ENCODE data around the gene IQCK.

Gene IQCK

DNA sequence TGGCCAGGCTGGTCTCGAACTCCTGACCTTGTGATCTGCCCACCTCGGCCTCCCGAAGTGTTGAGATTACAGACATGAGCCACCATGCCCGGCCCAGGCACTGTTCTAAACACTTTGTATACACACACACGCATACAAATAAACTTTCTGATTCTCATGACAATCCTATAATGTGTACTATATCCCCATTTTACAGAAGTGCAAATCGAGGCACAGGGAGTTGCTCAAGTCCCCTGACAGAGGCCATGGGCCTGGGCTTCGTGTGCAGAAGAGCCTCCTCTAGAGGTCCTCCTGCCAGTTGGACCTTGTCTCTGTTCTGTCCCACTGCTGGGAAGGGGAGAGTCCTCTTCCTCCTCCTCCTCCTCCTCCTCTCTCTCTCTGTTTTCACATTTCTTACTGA lies 176.5 kb downstream of the IQCK start:
- Mint-ChIP-seq H3K4me3 (no peak overlapping the region), H3K27ac (no peak overlapping the region), H3K4me1 (no peaks in the 10 kb centered on the region), H3K27me3 (peaks cover 3% of the 10 kb centered on the region), H3K9me3 (no peaks in the 10 kb centered on the region), H3K36me3 (no peaks in the 10 kb centered on the region)

GRCh38 chr16:19896951-19897350 lies 178.9 kb downstream of the IQCK start:
- no peak overlapping the region for H3K4me3 Mint-ChIP-seq
- H3K27me3 Mint-ChIP-seq, result peaks cover 3% of the 10 kb centered on the region
- H3K36me3 Mint-ChIP-seq, result no peaks in the 10 kb centered on the region
- H3K4me1 Mint-ChIP-seq, result no peaks in the 10 kb centered on the region
- H3K9me3 Mint-ChIP-seq, result no peaks in the 10 kb centered on the region
- no peak overlapping the region for H3K27ac Mint-ChIP-seq

- no peak overlapping the region for H3K4me3 Mint-ChIP-seq
- H3K36me3 Mint-ChIP-seq, result no peaks in the 10 kb centered on the region
- H3K27ac Mint-ChIP-seq, result no peak overlapping the region
- H3K9me3 Mint-ChIP-seq, result no peaks in the 10 kb centered on the region
- H3K27me3 Mint-ChIP-seq, result peaks cover 3% of the 10 kb centered on the region
- H3K4me1 Mint-ChIP-seq, result no peaks in the 10 kb centered on the region
Observed at GRCh38 chr16:19898166-19898565, 180.1 kb downstream of the IQCK start.

GRCh38 chr16:19898924-19899604 lies 181.0 kb downstream of the IQCK start:
- Mint-ChIP-seq H3K4me1 (no peaks in the 10 kb centered on the region), H3K9me3 (no peaks in the 10 kb centered on the region), H3K4me3 (no peak overlapping the region), H3K27me3 (peaks cover 3% of the 10 kb centered on the region), H3K36me3 (no peaks in the 10 kb centered on the region), H3K27ac (no peak overlapping the region)

- Mint-ChIP-seq H3K36me3 (no peaks in the 10 kb centered on the region), H3K9me3 (no peaks in the 10 kb centered on the region), H3K4me3 (no peak overlapping the region), H3K4me1 (no peaks in the 10 kb centered on the region), H3K27me3 (peaks cover 3% of the 10 kb centered on the region), H3K27ac (no peak overlapping the region)
Observed at GRCh38 chr16:19899605-19899955, 181.5 kb downstream of the IQCK start.

DNA sequence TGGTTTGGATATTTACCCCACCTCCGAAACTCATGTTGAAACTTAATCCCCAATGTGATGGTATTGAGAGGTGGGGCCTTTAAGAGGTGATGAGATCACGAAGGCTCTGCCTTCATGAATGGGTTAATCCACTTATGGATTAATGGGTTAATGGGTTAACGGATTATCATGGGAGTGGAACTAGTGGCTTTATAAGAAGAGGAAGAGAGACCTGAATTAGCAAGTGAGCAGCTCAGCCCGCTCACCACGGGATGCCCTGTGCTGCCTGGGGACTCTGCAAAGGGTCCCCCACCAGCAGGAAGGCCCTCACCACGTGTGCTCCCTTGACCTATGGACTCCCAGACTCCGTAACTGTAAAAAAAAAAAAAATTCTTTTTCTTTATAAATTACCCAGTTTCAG lies 183.1 kb downstream of the IQCK start:
- Mint-ChIP-seq H3K27ac (no peak overlapping the region), H3K4me3 (no peak overlapping the region), H3K4me1 (no peaks in the 10 kb centered on the region), H3K36me3 (no peaks in the 10 kb centered on the region), H3K27me3 (peaks cover 3% of the 10 kb centered on the region), H3K9me3 (no peaks in the 10 kb centered on the region)

DNA sequence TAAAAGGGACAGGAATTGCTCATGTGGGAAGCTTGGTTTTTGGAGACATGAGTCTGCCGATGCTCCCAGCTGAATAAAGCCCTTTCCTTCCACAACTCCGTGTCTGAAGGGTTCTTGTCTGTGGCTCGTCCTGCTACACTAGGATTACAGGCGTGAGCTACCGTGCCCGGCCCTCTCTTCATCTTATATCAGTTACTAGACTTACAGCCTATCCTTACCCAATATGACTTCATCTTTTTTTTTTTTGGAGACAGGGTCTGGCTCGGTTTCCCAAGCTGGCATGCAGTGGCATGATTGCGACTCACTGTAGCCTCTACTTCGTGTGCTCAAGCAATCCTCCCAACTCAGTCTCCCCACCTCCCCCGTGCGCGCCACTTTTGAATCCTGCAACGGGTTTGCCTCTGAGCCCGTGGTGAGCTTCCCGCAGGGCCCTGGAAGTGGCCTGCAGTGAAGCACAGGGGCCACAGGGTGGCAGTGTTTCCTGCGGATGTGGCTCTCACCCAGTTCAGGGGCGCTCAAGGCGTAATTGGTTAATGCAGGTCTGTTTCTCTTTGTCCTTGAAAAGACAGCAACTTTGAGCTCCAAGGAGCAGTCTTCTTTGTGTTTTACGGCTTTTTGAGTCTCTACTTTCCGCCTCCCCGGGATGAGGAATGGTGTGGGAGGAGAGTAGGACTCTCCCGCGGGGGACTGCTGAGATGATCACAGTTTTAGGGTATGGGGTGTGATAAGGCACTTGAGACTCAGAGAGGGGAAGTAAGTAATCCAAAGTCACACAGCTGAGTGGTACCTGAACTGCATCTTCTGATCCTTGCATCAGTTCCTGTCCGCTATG lies 189.3 kb downstream of the IQCK start:
- Mint-ChIP-seq H3K4me1 (peaks cover 9% of the 10 kb centered on the region), H3K4me3 (peak overlapping the region; percentile 69), H3K27me3 (peaks cover 1% of the 10 kb centered on the region), H3K27ac (no peak overlapping the region), H3K9me3 (no peaks in the 10 kb centered on the region), H3K36me3 (no peaks in the 10 kb centered on the region)
